NCI-H69 (cell line): ENCODE measurements around the gene PDE9A.
"Not testable (repeated sequence)": the region's sequence is repeated elsewhere in the genome, so short reads cannot be mapped to it uniquely, and the experiment has no call there.

ENCODE experiments used
- DNase-seq: peaks from one replicate; lab custom pipeline; 2025; lab: John Stamatoyannopoulos, UW

Gene PDE9A

DNA sequence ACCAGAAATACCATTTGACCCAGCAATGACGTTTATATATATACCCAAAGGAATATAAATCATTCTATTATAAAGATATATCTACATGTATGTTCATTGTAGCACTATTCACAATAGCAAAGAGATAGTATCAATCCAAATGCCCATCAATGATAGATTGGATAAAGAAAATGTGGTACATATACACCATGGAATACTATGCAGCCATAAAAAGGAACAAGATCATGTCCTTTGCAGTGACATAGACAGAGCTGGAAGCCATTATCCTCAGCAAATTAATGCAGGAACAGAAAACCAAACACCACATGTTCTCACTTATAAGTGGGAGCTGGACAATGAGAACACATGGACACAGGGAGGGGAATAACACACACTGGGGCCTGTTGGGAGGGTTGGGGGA lies 55.5 kb downstream of the PDE9A start:
- DNase-seq, result not testable (repeated sequence)

DNA sequence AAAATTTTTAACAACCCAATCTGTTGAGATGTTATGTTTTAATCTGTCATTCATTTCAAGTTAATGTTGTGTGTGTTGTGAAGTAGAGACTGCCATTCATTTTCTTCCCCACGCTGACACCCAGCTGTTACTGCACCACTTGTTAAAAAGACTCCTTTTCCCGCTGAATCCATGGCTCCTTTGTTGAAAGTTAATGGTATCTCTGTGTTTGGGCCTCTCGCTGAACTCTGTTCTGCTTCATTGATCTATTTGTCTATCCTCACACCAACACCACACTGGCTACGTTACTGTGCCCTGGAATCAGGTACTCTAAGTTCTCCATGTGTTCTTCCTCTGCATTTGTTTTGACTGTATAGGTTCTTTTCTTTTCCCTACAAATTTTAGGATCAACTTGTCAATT lies 58.2 kb downstream of the PDE9A start:
- no peak for DNase-seq

- not testable (repeated sequence) for DNase-seq
Observed at GRCh38 chr21:42715427-42715826, 62.0 kb downstream of the PDE9A start.

DNA sequence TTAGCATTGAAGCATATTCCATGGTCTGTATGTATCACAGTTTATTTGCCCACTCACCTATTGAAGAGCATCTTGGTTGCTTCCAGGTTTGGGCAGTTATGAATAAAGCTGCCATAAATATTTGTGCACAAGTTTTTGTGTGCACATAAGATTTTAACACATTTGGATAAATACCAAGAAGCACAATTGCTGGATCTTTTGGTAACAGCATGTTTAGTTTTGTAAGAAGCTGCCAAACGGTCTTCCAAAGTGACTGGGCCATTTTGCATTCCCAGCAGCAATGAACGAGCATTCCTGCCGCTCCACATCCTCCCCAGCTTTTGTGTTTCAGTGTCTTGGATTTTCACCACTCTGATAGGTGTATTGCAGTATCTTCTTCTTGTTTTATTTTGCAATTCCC lies 62.7 kb downstream of the PDE9A start:
- no peak for DNase-seq

DNA sequence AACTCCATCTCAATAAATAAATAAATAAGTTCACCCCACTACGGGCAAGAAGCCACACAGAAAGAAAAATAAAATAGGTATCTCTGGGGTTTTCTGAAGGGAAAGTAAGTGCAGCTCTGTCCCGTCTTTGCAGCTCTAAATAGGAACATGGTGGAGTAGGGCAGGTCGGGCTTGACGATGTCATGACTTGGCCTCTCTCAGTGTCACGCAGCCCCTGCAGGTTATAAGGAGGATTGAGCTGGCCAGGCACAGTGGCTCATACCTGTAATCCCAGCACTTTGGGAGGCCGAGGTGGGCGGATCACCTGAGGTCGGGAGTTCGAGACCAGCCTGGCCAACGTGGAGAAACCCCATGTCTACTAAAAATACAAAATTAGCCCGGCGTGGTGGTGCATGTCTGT lies 67.1 kb downstream of the PDE9A start:
- not testable (repeated sequence) for DNase-seq

GRCh38 chr21:42721341-42721824 lies 68.0 kb downstream of the PDE9A start:
- no peak for DNase-seq

DNA sequence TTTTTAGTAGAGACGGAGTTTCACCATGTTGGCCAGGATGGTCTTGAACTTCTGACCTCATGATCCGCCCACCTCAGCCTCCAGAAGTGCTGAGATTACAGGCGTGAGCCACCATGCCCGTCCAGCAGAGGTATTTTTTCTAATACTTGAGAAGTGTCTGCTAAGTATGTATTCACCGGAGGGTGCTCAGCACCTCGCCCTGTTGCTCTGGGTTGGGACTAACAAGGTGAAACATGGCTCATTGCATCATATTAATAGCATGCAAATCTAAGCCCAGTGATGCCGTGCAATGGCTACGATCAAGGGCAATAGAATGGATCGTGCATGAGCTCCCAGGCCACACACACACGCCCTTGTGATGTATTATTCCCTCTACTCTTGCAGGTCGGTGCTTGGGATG lies 68.7 kb downstream of the PDE9A start:
- no peak for DNase-seq

DNA sequence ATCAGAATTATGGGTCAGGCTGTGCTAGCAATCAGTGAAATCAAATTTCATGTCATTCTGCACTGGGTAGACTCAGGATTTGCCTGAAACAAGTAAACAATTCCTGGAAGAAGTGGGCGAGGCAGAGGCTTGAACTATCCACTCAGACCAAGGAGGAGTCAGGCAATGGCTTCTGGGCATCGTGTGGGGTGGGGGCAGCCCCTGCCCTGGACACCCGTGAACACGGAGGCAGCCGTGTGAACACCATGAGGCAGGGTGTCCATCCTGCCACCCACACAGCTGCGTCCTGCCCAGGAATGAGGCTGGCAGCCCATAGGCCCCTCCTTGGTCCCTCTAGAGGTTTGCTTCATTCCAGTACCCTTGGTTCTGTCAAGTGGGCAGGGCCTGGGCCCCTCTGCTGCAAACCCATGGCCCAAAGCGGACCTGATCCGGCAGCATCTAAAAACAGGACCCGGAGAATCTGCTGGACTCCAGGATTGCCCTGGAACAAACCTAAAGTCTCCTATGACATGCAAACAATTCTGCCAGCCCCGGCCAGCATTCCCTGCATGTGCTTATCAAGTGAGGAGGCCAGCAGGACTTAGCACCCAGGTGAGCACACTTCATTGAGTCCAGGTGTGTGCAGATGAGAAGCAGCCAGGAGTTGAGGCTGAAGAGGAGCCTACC lies 69.5 kb downstream of the PDE9A start:
- DNase-seq, result no peak

- DNase-seq, result no peak
Observed at GRCh38 chr21:42724226-42724920, 71.0 kb downstream of the PDE9A start.

DNA sequence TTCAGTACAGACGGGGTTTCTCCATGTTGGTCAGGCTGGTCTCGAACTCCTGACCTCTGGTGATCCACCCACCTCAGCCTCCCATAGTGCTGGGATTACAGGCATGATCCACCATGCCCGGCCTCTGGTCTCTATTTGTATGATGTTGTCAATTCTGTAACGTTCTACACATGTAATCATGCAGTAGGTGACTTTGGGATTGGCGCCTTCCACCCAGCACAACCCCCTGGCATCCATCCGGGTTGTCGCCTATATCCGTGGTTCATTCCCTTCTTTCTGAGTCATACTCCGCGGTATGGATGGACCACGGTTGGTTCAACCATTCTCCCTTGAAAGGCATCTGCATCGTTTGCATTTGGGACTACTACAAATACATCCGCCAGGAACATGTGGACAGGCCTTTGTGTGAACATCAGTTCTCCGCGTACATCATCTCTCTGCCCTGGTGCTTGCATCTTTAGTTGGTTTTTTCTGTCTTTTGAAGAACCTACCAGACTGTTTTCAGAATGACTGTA lies 72.1 kb downstream of the PDE9A start:
- DNase-seq, result no peak

GRCh38 chr21:42731264-42732032 lies 78.0 kb downstream of the PDE9A start:
- DNase-seq, result no peak

DNA sequence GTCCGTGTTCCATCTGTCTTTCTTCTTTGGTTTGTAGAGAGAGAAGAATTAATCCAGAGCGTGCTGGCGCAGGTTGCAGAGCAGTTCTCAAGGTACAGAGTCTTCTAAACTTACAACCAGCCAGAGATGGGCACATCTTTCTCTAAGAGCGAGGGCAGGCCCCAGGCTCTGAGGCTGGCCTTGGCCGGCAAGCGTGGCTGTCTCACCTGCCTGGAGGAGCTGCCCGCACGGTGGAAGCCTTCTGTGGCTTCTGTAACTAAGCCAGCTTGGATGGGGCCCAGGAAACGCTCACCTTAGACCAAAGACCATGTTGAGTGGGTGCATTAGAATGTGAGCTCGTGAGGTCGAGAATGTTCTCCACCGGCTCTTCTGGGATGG lies 78.6 kb downstream of the PDE9A start:
- DNase-seq, result no peak

- no peak for DNase-seq
Observed at GRCh38 chr21:42733037-42733627, 79.7 kb downstream of the PDE9A start.

- no peak for DNase-seq
Observed at GRCh38 chr21:42733874-42734273, 80.5 kb downstream of the PDE9A start.

- DNase-seq, result no peak
Observed at GRCh38 chr21:42734323-42734971, 81.0 kb downstream of the PDE9A start.

- DNase-seq, result no peak
Observed at GRCh38 chr21:42735061-42735460, 81.6 kb downstream of the PDE9A start.

DNA sequence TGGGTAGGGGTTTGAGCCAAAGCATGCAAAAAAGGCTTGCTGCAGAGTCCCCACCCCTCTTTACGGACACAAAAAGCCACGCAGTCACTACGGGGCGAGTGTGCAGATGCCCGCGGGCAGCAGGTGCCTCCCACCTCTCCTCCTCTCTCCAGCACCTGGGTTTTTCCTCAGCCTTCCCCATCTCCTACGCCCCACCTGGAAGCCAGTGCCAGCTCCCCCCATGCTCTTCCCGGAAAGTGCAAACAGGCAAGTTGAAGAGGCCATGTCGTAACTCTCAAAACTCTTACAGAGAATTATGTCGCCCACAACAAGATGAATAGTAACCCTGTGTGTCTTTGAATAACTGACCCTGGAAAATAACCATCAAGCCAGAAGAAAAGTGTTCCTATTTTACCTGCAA lies 82.5 kb downstream of the PDE9A start:
- no peak for DNase-seq

DNA sequence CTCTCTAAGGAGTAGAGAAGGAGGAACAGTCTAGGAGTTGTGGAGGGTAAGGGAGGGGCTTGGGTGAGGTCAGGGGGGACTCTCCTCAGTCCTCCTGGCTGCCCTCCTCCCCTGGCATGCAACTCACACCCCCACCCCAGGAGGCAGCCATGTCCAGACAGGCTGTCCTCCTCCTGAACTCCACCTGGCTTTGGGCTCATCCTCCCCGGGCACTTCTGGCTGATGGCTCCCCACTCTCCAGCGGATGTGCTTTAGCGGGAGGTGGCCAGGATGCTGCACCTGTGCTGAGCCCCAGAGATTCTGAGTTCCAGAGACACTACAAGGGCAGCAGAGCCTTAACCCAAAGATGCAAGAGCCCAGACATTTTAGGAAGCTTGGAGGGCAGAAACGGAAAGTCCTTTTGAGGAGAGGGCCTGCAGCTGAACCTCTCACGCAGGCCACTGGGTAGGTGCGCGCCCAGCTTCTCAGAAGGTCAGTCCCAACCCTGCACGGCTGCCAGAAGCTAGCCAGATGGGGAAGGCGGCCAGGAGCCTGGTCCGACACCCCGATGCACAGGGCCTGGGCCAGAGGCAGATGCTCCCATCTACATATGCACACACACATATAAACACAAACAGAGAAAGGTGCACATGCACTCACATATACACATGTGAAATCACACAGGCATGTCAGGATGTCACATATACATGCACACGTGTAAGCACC lies 83.4 kb downstream of the PDE9A start:
- no peak for DNase-seq

- DNase-seq, result no peak
Observed at GRCh38 chr21:42737951-42738590, 84.7 kb downstream of the PDE9A start.

GRCh38 chr21:42739061-42739931 lies 85.9 kb downstream of the PDE9A start:
- no peak for DNase-seq
